ENCODE data around the gene DET1.

DET1 gene

DNA sequence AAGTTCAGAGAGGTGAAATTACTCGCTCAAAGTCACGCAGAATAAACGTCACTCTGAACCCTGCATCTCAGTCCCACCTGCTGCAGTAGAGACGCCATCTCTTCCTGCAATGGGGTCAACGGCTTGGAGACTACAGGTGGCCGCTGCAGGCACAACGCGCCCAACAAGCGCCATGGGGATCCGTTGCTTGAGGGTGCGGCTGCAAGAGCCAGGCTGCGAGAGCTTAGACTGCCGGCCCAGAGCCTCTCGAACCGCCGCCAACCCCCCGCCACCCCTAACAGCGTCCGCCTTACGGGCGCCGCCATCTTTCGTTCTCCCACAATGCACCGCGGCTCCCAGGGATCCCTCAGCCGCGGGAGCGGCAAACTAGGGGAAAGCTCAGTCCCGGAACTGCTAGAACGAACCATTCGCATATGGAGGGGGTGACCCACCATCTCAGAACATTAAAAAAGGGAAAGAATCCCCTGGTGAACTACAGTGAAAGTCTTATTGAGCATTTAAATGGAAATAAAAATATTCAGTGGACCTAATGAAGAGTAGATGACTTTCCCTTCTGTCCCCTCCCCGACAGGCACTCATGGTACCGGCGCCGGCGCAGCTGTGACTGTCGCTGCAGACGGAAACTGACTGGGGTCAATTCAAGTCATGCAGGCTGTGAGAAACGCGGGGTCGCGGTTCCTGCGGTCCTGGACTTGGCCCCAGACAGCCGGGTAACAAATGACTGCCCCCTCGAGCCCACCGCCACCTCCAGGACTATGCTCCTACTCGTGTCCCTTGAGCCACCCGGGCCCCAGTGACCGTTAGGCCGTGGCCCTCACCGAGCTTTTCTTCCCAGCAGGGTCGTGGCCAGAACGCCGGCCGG, 79.2 kb downstream of the DET1 start, which contains the start of the genes MRPL46 and MRPS11:
Gene MRPL46 (minus strand): TSS at position 316 of the 862 bp plus-strand sequence. CDS start 11 bp downstream, at position 305.
Gene MRPS11 (plus strand): TSS at position 636 of the 862 bp plus-strand sequence. CDS start 10 bp downstream, at position 646.
- DNase-seq (ENCODE audit: low read depth in 2 of 2) = peak; percentile 86 to 89

GRCh38 chr15:88465633-88466224, 80.8 kb downstream of the DET1 start:
- DNase-seq (ENCODE audit: low read depth in 2 of 2) = no peak

DNA sequence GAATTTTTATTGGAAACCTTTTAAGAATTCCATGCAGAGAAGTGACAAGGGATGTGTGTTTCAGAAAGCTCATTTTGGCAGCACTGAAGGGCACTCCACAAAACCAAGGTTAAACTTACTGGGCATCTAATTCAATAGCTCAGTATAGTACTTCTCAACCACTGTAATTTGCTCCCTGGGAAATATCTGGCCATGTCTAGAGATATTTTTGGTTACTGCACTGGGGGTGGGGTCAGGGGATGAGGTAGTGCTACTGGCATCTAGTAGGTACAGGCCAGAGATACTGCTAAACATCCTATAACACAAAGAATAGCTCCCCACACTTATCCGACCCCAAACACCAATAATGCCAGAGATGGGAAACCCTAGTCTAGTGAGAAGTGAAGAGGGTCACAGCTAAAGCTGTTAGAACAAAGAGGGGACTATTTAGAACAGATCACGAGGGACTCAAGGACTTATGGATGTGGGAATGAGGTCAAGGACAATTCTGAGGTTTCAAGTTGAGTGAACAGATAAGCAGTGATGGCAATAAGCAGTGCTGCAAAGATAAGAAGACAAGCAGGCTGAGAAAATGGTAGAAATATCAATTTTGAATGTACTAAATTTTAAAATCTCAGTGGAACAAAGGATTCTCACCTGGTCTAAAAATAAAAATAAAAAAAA, 82.5 kb downstream of the DET1 start:
- no peak for DNase-seq (ENCODE audit: low read depth in 2 of 2)

Data from stimulated activated CD4-positive, alpha-beta T cell treated with anti-CD3 and anti-CD28 coated beads, Interleukin-1b, Interleukin-23, amount 100 ng/mL, for 4 hours (primary cell).